AG08396 (cell line): Measurements from ENCODE around the gene INTS11.

ENCODE experiments used
- DNase-seq: peaks from one replicate; pipeline ENCODE4 v3.0.0; 2012; ENCODE audit warnings: low spot score, mixed read lengths

The INTS11 gene

GRCh38 chr1:1343811-1344421 lies 19.5 kb upstream of the INTS11 start:
- no peak for DNase-seq

GRCh38 chr1:1342584-1343115 lies 18.2 kb upstream of the INTS11 start:
- no peak for DNase-seq

- DNase-seq = no peak
Observed at GRCh38 chr1:1342061-1342562, 17.7 kb upstream of the INTS11 start.

GRCh38 chr1:1341549-1342021 lies 17.1 kb upstream of the INTS11 start:
- DNase-seq = no peak

GRCh38 chr1:1340791-1341548 lies 16.5 kb upstream of the INTS11 start:
- no peak for DNase-seq

GRCh38 chr1:1340185-1340584 lies 15.7 kb upstream of the INTS11 start:
- no peak for DNase-seq

- no peak for DNase-seq
Observed at GRCh38 chr1:1338278-1338677, 13.8 kb upstream of the INTS11 start.

GRCh38 chr1:1337793-1338147 lies 13.3 kb upstream of the INTS11 start:
- DNase-seq = no peak

GRCh38 chr1:1336931-1337792 lies 12.7 kb upstream of the INTS11 start:
- DNase-seq = no peak

GRCh38 chr1:1336446-1336845 lies 12.0 kb upstream of the INTS11 start:
- no peak for DNase-seq

- DNase-seq = no peak
Observed at GRCh38 chr1:1335792-1336248, 11.4 kb upstream of the INTS11 start.

- no peak for DNase-seq
Observed at GRCh38 chr1:1335283-1335682, 10.8 kb upstream of the INTS11 start.

GRCh38 chr1:1334835-1335234 lies 10.4 kb upstream of the INTS11 start:
- no peak for DNase-seq

- DNase-seq = no peak
Observed at GRCh38 chr1:1333551-1334241, 9.2 kb upstream of the INTS11 start.

GRCh38 chr1:1332774-1333480 lies 8.5 kb upstream of the INTS11 start:
- no peak for DNase-seq

GRCh38 chr1:1332031-1332755 lies 7.7 kb upstream of the INTS11 start:
- DNase-seq = no peak

GRCh38 chr1:1331068-1331965 lies 6.9 kb upstream of the INTS11 start, which contains the start of gene TAS1R3:
Gene TAS1R3, plus strand, starts transcription at chr1:1331280. Its CDS starts 66 bp downstream, at chr1:1331346.
- DNase-seq = no peak

GRCh38 chr1:1330366-1331067 lies 6.1 kb upstream of the INTS11 start:
- DNase-seq = no peak
